GM23338 (cell line): Measurements from ENCODE around the gene ZNF592. TPM values are rescaled to one million over a fixed set of nuclear protein-coding genes. Genes with fewer than 3 reads are reported as not detected.

Experiments used
- ATAC-seq: fragments of 200-7000 bp; cut with Tn5 transposase; 3 replicates; pipeline ENCODE4 v1.9.1; 2020
- DNase-seq: peaks from one replicate; pipeline ENCODE4 v3.0.0-alpha.2; 2015; ENCODE audit warnings: low spot score
- H2AFZ ChIP-seq: fragments of 200-600 bp; sonication (generic); 2 replicates; pipeline ENCODE4 v1.8.0; 2016; ENCODE audit warnings: antibody characterized with exemption, mild to moderate bottlenecking, moderate library complexity
- H3F3A ChIP-seq: fragments of 200-600 bp; sonication (generic); replicated peaks from 2 replicates; pipeline ENCODE4 v1.8.0; 2017; ENCODE audit warnings: antibody characterized with exemption, mixed run types, low read depth
- H3K27ac ChIP-seq: fragments of 200-600 bp; sonication (generic); 2 replicates; pipeline ENCODE4 v1.6.1; 2016; ENCODE audit warnings: low read depth
- H3K27me3 ChIP-seq: fragments of 200-600 bp; sonication (generic); 2 replicates; pipeline ENCODE4 v1.8.0; 2016; ENCODE audit warnings: mild to moderate bottlenecking, mixed run types, moderate library complexity; ENCODE audit not compliant: insufficient read depth
- H3K36me3 ChIP-seq: fragments of 200-600 bp; sonication (generic); 2 replicates; pipeline ENCODE4 v1.8.0; 2016; ENCODE audit warnings: mild to moderate bottlenecking; ENCODE audit not compliant: insufficient read depth
- H3K4me1 ChIP-seq: fragments of 200-600 bp; sonication (generic); 2 replicates; pipeline ENCODE4 v1.8.0; 2016; ENCODE audit warnings: mild to moderate bottlenecking, moderate library complexity; ENCODE audit not compliant: insufficient read depth
- H3K4me2 ChIP-seq: fragments of 200-600 bp; sonication (generic); 2 replicates; pipeline ENCODE4 v1.7.1; 2017; ENCODE audit warnings: mixed run types
- H3K4me3 ChIP-seq: fragments of 200-600 bp; sonication (generic); 2 replicates; pipeline ENCODE4 v1.6.1; 2016; ENCODE audit warnings: mixed run types
- H3K79me2 ChIP-seq: fragments of 200-600 bp; sonication (generic); replicated peaks from 2 replicates; pipeline ENCODE4 v1.8.0; 2017; ENCODE audit warnings: mild to moderate bottlenecking; ENCODE audit not compliant: insufficient read depth
- H3K9me2 ChIP-seq: fragments of 200-600 bp; sonication (generic); 2 replicates; pipeline ENCODE4 v1.8.0; 2017; ENCODE audit not compliant: insufficient read depth
- H4K20me1 ChIP-seq: fragments of 200-600 bp; sonication (generic); replicated peaks from 2 replicates; pipeline ENCODE4 v1.8.0; 2017; ENCODE audit warnings: mild to moderate bottlenecking; ENCODE audit not compliant: insufficient read depth
- H3K27ac Mint-ChIP-seq: 2 replicates; pipeline ENCODE4 v1.8.0; 2020; ENCODE audit warnings: inconsistent platforms, mild to moderate bottlenecking, moderate library complexity, mixed read lengths
- H3K27me3 Mint-ChIP-seq: 3 replicates; pipeline ENCODE4 v1.8.0; 2022; ENCODE audit warnings: low read depth, mild to moderate bottlenecking, moderate library complexity, mixed read lengths, inconsistent platforms; ENCODE audit not compliant: insufficient read depth, poor library complexity
- H3K36me3 Mint-ChIP-seq: 3 replicates; pipeline ENCODE4 v1.8.0; 2021; ENCODE audit warnings: low read depth, mild to moderate bottlenecking, inconsistent platforms, moderate library complexity, mixed read lengths
- H3K4me1 Mint-ChIP-seq: 3 replicates; pipeline ENCODE4 v1.8.0; 2020; ENCODE audit warnings: mild to moderate bottlenecking, inconsistent platforms, mixed read lengths
- H3K4me3 Mint-ChIP-seq: 3 replicates; pipeline ENCODE4 v1.8.0; 2021; ENCODE audit warnings: moderate library complexity, mild to moderate bottlenecking, inconsistent platforms, mixed read lengths
- H3K9me3 Mint-ChIP-seq: 3 replicates; pipeline ENCODE4 v1.8.0; 2020; ENCODE audit warnings: moderate library complexity, mild to moderate bottlenecking, inconsistent platforms, mixed read lengths
- ETS1 ChIP-seq: IDR thresholded peaks from 2 replicates; pipeline ENCODE4 v1.6.1; 2016; ENCODE audit warnings: antibody characterized with exemption
- EZH2 ChIP-seq: fragments of 200-600 bp; sonication (generic); IDR thresholded peaks from one replicate; pipeline ENCODE4 v1.8.0; 2017; ENCODE audit warnings: antibody characterized with exemption, mild to moderate bottlenecking, low read depth; ENCODE audit not compliant: unreplicated experiment
- JUNB ChIP-seq: IDR thresholded peaks from one replicate; pipeline ENCODE4 v1.6.1; 2016; ENCODE audit warnings: antibody characterized with exemption; ENCODE audit not compliant: unreplicated experiment
- NANOG ChIP-seq: IDR thresholded peaks from 2 replicates; pipeline ENCODE4 v1.6.1; 2016; ENCODE audit warnings: antibody characterized with exemption, borderline replicate concordance
- STAT1 ChIP-seq: IDR thresholded peaks from one replicate; pipeline ENCODE4 v1.6.1; 2016; ENCODE audit warnings: antibody characterized with exemption; ENCODE audit not compliant: unreplicated experiment
- polyA plus RNA-seq: library from polyadenylated mRNA; unstranded; fragments of >200 nt; fragmentation: Nextera tagmentation; extraction: Ambion mirVana; gene quantifications from 2 replicates; pipeline ENCODE4 v1.2.1, GENCODE V29; 2016
- total RNA-seq: library from RNA; depleted of rRNA; stranded (reverse); fragments of >200 nt; shearing (Covaris generic); gene quantifications from 2 replicates; pipeline ENCODE4 v1.2.3, GENCODE V29; 2014
- TF ChIP-seq, protein P1 (sequence below): fragments of 250-450 bp; sonication (Bioruptor Pico); IDR thresholded peaks from 2 replicates; pipeline ENCODE4 v1.5.0; 2020; ENCODE audit warnings: mild to moderate bottlenecking, moderate library complexity

ZNF592 gene
- total and polyA plus RNA-seq, 2 experiments from 2014 or later, result 4.4 to 21.4 TPM

GRCh38 chr15:84780492-84780891 is 32.1 kb downstream of the ZNF592 start:
- Histone ChIP-seq H3K4me1 (peaks cover 15% of the 10 kb centered on the region; the same call in 1 of the 2 replicates), H3K9me2 (no peaks in the 10 kb centered on the region), H3K36me3 (peaks cover 8% of the 10 kb centered on the region; the same call in 1 of the 2 replicates), H3K4me3 (no peak overlapping the region), H3F3A (no peaks in the 10 kb centered on the region), H2AFZ (no peak overlapping the region), H3K79me2 (peaks cover 47% of the 10 kb centered on the region), H3K27ac (no peak overlapping the region), H4K20me1 (peaks cover 14% of the 10 kb centered on the region; the same call in 1 of the 2 replicates), H3K4me2 (no peak overlapping the region), H3K27me3 (no peaks in the 10 kb centered on the region)
- peaks cover 22% of the 10 kb centered on the region for H3K27me3 Mint-ChIP-seq
- peaks cover 30% of the 10 kb centered on the region for H3K4me1 Mint-ChIP-seq
- H3K9me3 Mint-ChIP-seq, result no peaks in the 10 kb centered on the region
- TF ChIP-seq EZH2, result no peak
- TF ChIP-seq NANOG, result no peak
- TF ChIP-seq STAT1, result no peak
- TF ChIP-seq, protein P1, sequence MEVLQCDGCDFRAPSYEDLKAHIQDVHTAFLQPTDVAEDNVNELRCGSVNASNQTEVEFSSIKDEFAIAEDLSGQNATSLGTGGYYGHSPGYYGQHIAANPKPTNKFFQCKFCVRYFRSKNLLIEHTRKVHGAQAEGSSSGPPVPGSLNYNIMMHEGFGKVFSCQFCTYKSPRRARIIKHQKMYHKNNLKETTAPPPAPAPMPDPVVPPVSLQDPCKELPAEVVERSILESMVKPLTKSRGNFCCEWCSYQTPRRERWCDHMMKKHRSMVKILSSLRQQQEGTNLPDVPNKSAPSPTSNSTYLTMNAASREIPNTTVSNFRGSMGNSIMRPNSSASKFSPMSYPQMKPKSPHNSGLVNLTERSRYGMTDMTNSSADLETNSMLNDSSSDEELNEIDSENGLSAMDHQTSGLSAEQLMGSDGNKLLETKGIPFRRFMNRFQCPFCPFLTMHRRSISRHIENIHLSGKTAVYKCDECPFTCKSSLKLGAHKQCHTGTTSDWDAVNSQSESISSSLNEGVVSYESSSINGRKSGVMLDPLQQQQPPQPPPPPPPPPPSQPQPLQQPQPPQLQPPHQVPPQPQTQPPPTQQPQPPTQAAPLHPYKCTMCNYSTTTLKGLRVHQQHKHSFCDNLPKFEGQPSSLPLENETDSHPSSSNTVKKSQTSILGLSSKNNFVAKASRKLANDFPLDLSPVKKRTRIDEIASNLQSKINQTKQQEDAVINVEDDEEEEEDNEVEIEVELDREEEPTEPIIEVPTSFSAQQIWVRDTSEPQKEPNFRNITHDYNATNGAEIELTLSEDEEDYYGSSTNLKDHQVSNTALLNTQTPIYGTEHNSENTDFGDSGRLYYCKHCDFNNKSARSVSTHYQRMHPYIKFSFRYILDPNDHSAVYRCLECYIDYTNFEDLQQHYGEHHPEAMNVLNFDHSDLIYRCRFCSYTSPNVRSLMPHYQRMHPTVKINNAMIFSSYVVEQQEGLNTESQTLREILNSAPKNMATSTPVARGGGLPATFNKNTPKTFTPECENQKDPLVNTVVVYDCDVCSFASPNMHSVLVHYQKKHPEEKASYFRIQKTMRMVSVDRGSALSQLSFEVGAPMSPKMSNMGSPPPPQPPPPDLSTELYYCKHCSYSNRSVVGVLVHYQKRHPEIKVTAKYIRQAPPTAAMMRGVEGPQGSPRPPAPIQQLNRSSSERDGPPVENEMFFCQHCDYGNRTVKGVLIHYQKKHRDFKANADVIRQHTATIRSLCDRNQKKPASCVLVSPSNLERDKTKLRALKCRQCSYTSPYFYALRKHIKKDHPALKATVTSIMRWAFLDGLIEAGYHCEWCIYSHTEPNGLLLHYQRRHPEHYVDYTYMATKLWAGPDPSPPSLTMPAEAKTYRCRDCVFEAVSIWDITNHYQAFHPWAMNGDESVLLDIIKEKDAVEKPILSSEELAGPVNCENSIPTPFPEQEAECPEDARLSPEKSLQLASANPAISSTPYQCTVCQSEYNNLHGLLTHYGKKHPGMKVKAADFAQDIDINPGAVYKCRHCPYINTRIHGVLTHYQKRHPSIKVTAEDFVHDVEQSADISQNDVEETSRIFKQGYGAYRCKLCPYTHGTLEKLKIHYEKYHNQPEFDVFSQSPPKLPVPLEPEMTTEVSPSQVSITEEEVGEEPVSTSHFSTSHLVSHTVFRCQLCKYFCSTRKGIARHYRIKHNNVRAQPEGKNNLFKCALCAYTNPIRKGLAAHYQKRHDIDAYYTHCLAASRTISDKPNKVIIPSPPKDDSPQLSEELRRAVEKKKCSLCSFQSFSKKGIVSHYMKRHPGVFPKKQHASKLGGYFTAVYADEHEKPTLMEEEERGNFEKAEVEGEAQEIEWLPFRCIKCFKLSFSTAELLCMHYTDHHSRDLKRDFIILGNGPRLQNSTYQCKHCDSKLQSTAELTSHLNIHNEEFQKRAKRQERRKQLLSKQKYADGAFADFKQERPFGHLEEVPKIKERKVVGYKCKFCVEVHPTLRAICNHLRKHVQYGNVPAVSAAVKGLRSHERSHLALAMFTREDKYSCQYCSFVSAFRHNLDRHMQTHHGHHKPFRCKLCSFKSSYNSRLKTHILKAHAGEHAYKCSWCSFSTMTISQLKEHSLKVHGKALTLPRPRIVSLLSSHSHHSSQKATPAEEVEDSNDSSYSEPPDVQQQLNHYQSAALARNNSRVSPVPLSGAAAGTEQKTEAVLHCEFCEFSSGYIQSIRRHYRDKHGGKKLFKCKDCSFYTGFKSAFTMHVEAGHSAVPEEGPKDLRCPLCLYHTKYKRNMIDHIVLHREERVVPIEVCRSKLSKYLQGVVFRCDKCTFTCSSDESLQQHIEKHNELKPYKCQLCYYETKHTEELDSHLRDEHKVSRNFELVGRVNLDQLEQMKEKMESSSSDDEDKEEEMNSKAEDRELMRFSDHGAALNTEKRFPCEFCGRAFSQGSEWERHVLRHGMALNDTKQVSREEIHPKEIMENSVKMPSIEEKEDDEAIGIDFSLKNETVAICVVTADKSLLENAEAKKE (CRISPR knock-in tag), result no peak
- no peak for TF ChIP-seq JUNB
- TF ChIP-seq ETS1, result no peak
- H3K27ac Mint-ChIP-seq, result no peak overlapping the region
- DNase-seq (no peak), ATAC-seq (no peak)
- H3K36me3 Mint-ChIP-seq, result peaks cover 38% of the 10 kb centered on the region
- H3K4me3 Mint-ChIP-seq, result no peak overlapping the region
